IMR-90 (cell line): ENCODE data around the gene CACNA2D3. TPM values are rescaled to one million over a fixed set of nuclear protein-coding genes. Genes with fewer than 3 reads are reported as not detected.

Experiments
- ATAC-seq: fragments of 200-7000 bp; cut with Tn5 transposase; 2 replicates; pipeline ENCODE4 v1.9.1; 2020; ENCODE audit warnings: low read depth, mild to moderate bottlenecking, moderate library complexity
- BruUV-seq: library from RNA; stranded (reverse); fragments of 400-500 nt; replicated peaks from 2 replicates; lab custom pipeline; 2021; lab: Mats Ljungman, UMichigan
- CTCF ChIA-PET: fragments of 300-600 bp; formaldehyde crosslinking; extraction: SDS; loops from one replicate; lab custom pipeline; 2021; ENCODE audit warnings: antibody characterized with exemption; lab: Yijun Ruan, JAX
- POLR2A ChIA-PET: fragments of 300-600 bp; sonication (Branson Sonifier 250); formaldehyde crosslinking; loops from one replicate; lab custom pipeline; 2022; ENCODE audit warnings: antibody characterized with exemption; ENCODE audit not compliant: unreplicated experiment; lab: Charles Lee
- DNase-seq: peaks from one replicate; pipeline ENCODE4 v3.0.0; 2013
- H2AFZ ChIP-seq: replicated peaks from 2 replicates; pipeline ENCODE3; 2013; ENCODE audit warnings: low read length, mild to moderate bottlenecking; ENCODE audit not compliant: poor library complexity
- H2AK5ac ChIP-seq: 2 replicates; pipeline ENCODE4 v1.6.1; 2013; ENCODE audit warnings: low read depth, low read length, inconsistent platforms
- H2AK9ac ChIP-seq: replicated peaks from 2 replicates; pipeline ENCODE3; 2013; ENCODE audit warnings: mild to moderate bottlenecking, low read depth, low read length, moderate library complexity; ENCODE audit not compliant: poor library complexity
- H2BK120ac ChIP-seq: 2 replicates; pipeline ENCODE4 v1.6.1; 2013; ENCODE audit warnings: low read depth, low read length, inconsistent platforms
- H2BK15ac ChIP-seq: 3 replicates; pipeline ENCODE4 v1.6.1; 2013; ENCODE audit warnings: low read depth, low read length, inconsistent platforms
- H2BK20ac ChIP-seq: 2 replicates; pipeline ENCODE4 v1.6.1; 2013; ENCODE audit warnings: low read depth, mild to moderate bottlenecking, inconsistent platforms, low read length, moderate library complexity
- H2BK5ac ChIP-seq: 2 replicates; pipeline ENCODE4 v1.6.1; 2013; ENCODE audit warnings: mild to moderate bottlenecking, low read depth, low read length, inconsistent platforms; ENCODE audit not compliant: poor library complexity, severe bottlenecking
- H3K14ac ChIP-seq: replicated peaks from 2 replicates; pipeline ENCODE4 v1.6.1; 2013; ENCODE audit warnings: low read depth, low read length, inconsistent platforms
- H3K18ac ChIP-seq: 2 replicates; pipeline ENCODE4 v1.6.1; 2013; ENCODE audit warnings: low read depth, low read length, control low read depth
- H3K23ac ChIP-seq: 2 replicates; pipeline ENCODE4 v1.6.1; 2013; ENCODE audit warnings: low read depth, low read length, inconsistent platforms
- H3K27ac ChIP-seq: 2 replicates; pipeline ENCODE4 v1.5.1; 2013; ENCODE audit warnings: mild to moderate bottlenecking, control low read depth, low read length; ENCODE audit not compliant: insufficient read depth
- H3K27me3 ChIP-seq: 2 replicates; pipeline ENCODE4 v1.6.1; 2013; ENCODE audit warnings: low read length; ENCODE audit not compliant: control insufficient read depth, insufficient read depth
- H3K36me3 ChIP-seq: 2 replicates; pipeline ENCODE4 v1.6.1; 2013; ENCODE audit warnings: low read length, mixed read lengths; ENCODE audit not compliant: control insufficient read depth, insufficient read depth
- H3K4ac ChIP-seq: 2 replicates; pipeline ENCODE4 v1.6.1; 2013; ENCODE audit warnings: low read depth, low read length, inconsistent platforms
- H3K4me1 ChIP-seq: 2 replicates; pipeline ENCODE4 v1.6.1; 2013; ENCODE audit warnings: low read length, mixed read lengths; ENCODE audit not compliant: control insufficient read depth, insufficient read depth
- H3K4me2 ChIP-seq: 2 replicates; pipeline ENCODE4 v1.6.1; 2013; ENCODE audit warnings: low read depth, mild to moderate bottlenecking, control low read depth, low read length, moderate library complexity
- H3K4me3 ChIP-seq: 2 replicates; pipeline ENCODE4 v1.5.1; 2013; ENCODE audit warnings: low read depth, mild to moderate bottlenecking, control low read depth, low read length, moderate library complexity; ENCODE audit not compliant: insufficient read depth
- H3K56ac ChIP-seq: 2 replicates; pipeline ENCODE4 v1.6.1; 2013; ENCODE audit warnings: low read length, inconsistent platforms; ENCODE audit not compliant: insufficient read depth; ENCODE audit errors: extremely low read depth
- H3K79me1 ChIP-seq, 2 experiments: 2 replicates each; pipeline ENCODE4 v1.6.1; 2013; ENCODE audit warnings: low read length in 2 of 2, inconsistent platforms in 1 of 2, low read depth in 1 of 2
- H3K9ac ChIP-seq: 2 replicates; pipeline ENCODE4 v1.6.1; 2013; ENCODE audit warnings: low read depth, low read length, control low read depth
- H3K9me1 ChIP-seq: 2 replicates; pipeline ENCODE4 v1.6.1; 2013; ENCODE audit warnings: low read length, inconsistent platforms; ENCODE audit not compliant: insufficient read depth
- H3K9me3 ChIP-seq: 2 replicates; pipeline ENCODE4 v1.6.1; 2013; ENCODE audit warnings: low read length; ENCODE audit not compliant: control insufficient read depth, insufficient read depth
- H4K20me1 ChIP-seq: 2 replicates; pipeline ENCODE4 v1.6.1; 2013; ENCODE audit warnings: low read length, inconsistent platforms; ENCODE audit not compliant: insufficient read depth
- H4K5ac ChIP-seq: 2 replicates; pipeline ENCODE4 v1.6.1; 2013; ENCODE audit warnings: mild to moderate bottlenecking, low read depth, low read length, control low read depth
- H4K8ac ChIP-seq, 2 experiments: 2 replicates each; pipeline ENCODE4 v1.6.1; 2013; ENCODE audit warnings: low read depth in 2 of 2, low read length in 2 of 2, control low read depth in 1 of 2, inconsistent platforms in 1 of 2
- H4K91ac ChIP-seq: 2 replicates; pipeline ENCODE4 v1.6.1; 2013; ENCODE audit warnings: low read depth, low read length, inconsistent platforms; ENCODE audit not compliant: insufficient read depth
- BHLHE40 ChIP-seq: fragments of 150-350 bp; IDR thresholded peaks from 2 replicates; pipeline ENCODE4 v1.6.1; 2016; ENCODE audit warnings: mild to moderate bottlenecking, low read depth, low read length
- CEBPB ChIP-seq: IDR thresholded peaks from 2 replicates; pipeline ENCODE4 v1.6.1; 2012; ENCODE audit warnings: low read depth, low read length, improper control_type of control experiment
- CHD1 ChIP-seq: IDR thresholded peaks from 2 replicates; pipeline ENCODE4 v1.6.1; 2012; ENCODE audit warnings: low read depth, low read length, improper control_type of control experiment
- ELK1 ChIP-seq: fragments of 150-350 bp; IDR thresholded peaks from 2 replicates; pipeline ENCODE4 v1.6.1; 2016; ENCODE audit warnings: low read depth, mild to moderate bottlenecking, low read length, moderate library complexity, borderline replicate concordance
- FOS ChIP-seq: fragments of 150-350 bp; IDR thresholded peaks from 2 replicates; pipeline ENCODE4 v1.6.1; 2016; ENCODE audit warnings: low read depth, low read length
- MAFK ChIP-seq: IDR thresholded peaks from 2 replicates; pipeline ENCODE4 v1.6.1; 2012; ENCODE audit warnings: low read depth, low read length, improper control_type of control experiment
- MAZ ChIP-seq: IDR thresholded peaks from 2 replicates; pipeline ENCODE4 v1.6.1; 2012; ENCODE audit warnings: low read depth, mild to moderate bottlenecking, low read length, improper control_type of control experiment, moderate library complexity, borderline replicate concordance
- MXI1 ChIP-seq: IDR thresholded peaks from 2 replicates; pipeline ENCODE4 v1.6.1; 2012; ENCODE audit warnings: low read depth, mild to moderate bottlenecking, low read length, moderate library complexity, borderline replicate concordance
- NFE2L2 ChIP-seq: fragments of 150-350 bp; IDR thresholded peaks from 2 replicates; pipeline ENCODE4 v1.6.1; 2016; ENCODE audit warnings: low read depth, mild to moderate bottlenecking, low read length
- POLR2A ChIP-seq: IDR thresholded peaks from 2 replicates; pipeline ENCODE4 v1.6.1; 2012; ENCODE audit warnings: mild to moderate bottlenecking, low read depth, low read length
- RAD21 ChIP-seq: IDR thresholded peaks from 2 replicates; pipeline ENCODE4 v1.6.1; 2012; ENCODE audit warnings: low read length, improper control_type of control experiment
- RCOR1 ChIP-seq: IDR thresholded peaks from 2 replicates; pipeline ENCODE4 v1.6.1; 2012; ENCODE audit warnings: mild to moderate bottlenecking, low read length, improper control_type of control experiment; ENCODE audit not compliant: insufficient replicate concordance
- RFX5 ChIP-seq: IDR thresholded peaks from 2 replicates; pipeline ENCODE4 v1.8.0; 2012; ENCODE audit warnings: low read depth, mild to moderate bottlenecking, low read length, moderate library complexity
- SMC3 ChIP-seq: fragments of 150-350 bp; IDR thresholded peaks from 2 replicates; pipeline ENCODE4 v1.6.1; 2016; ENCODE audit warnings: low read depth, mild to moderate bottlenecking, antibody characterized with exemption, low read length, moderate library complexity
- USF2 ChIP-seq: fragments of 150-350 bp; IDR thresholded peaks from 2 replicates; pipeline ENCODE4 v1.6.1; 2017; ENCODE audit warnings: mild to moderate bottlenecking, antibody characterized with exemption, low read length, low read depth
- WGBS, 2 experiments: methylation state at CpG; one replicate each; pipeline versions ENCODE4 v1.1.5 to v1.1.7; 2013; ENCODE audit warnings: missing lambda C conversion rate in 2 of 2; ENCODE audit not compliant: insufficient read length in 1 of 2; ENCODE audit errors: extremely low coverage in 2 of 2; 5-methylcytosine and 5-hydroxymethylcytosine counted together
- dilution Hi-C: fragments of 300-500 bp; cut with HindIII; formaldehyde crosslinking; loops from one replicate; pipeline ENCODE4 v1.14.3; 2018; ENCODE audit warnings: low sequenced_read_pairs; ENCODE audit not compliant: unreplicated experiment
- in situ Hi-C: fragments of 300-500 bp; cut with MboI; formaldehyde crosslinking; loops from 3 replicates; pipeline ENCODE4 v1.14.3; 2019; ENCODE audit warnings: low sequenced_read_pairs, inconsistent platforms, mixed read lengths
- intact Hi-C: fragments of 100-400 bp; cut with micrococcal nuclease; formaldehyde crosslinking; loops from 2 replicates; pipeline ENCODE4 v1.10.0; 2022
- polyA plus RNA-seq, 3 experiments: library from polyadenylated mRNA; depleted of rRNA; stranded (reverse); fragments of >200 nt; gene quantifications; 2 replicates each; pipeline ENCODE4 v1.2.3, GENCODE V29; 2012; ENCODE audit warnings: low replicate concordance in 1 of 3
- total RNA-seq: library from RNA; depleted of rRNA; stranded (reverse); fragments of >200 nt; gene quantifications from 2 replicates; pipeline ENCODE4 v1.2.3, GENCODE V29; 2012
- TF ChIP-seq, protein P1 (sequence below): conservative IDR thresholded peaks from 2 replicates; pipeline ENCODE4 v1.5.1; 2012; ENCODE audit warnings: mild to moderate bottlenecking, low read depth, low read length, improper control_type of control experiment

Gene CACNA2D3
- total and polyA plus RNA-seq, 2 of the 4 experiments (the other 2 are of a cell fraction) = 0.36 to 0.41 TPM

DNA sequence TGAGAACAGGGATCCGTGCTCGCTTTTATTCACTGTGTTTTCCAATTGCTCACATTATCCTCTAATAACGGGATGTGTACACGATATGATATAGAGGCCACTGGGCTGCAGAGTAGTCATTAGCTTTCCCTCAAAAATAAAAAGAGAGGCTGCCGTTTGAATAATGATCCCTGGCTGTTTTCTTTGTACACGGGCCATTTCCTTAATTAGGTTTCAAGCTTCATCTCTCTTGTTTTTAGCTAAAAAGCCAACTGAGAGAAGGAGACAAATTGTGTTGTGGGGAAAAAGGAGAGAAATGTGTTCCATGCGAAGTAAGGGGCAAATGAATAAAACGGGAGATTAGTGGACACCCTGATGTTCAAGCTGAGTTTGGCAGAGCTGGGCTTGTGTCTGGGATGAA is 174.2 kb downstream of the CACNA2D3 start:
- intact Hi-C loops = no loop called here

More for the DNA sequence above, 174.2 kb downstream of the CACNA2D3 start:
- Histone ChIP-seq H3K18ac (no peak overlapping the region), H3K79me1 (no peaks in the 10 kb centered on the region), H3K23ac (no peak overlapping the region), H3K4ac (no peak overlapping the region), H3K27me3 (no peaks in the 10 kb centered on the region), H2AK9ac (no peak overlapping the region), H4K5ac (no peak overlapping the region), H3K9ac (no peak overlapping the region), H4K20me1 (no peaks in the 10 kb centered on the region), H3K4me1 (no peaks in the 10 kb centered on the region), H4K8ac (no peak overlapping the region), H3K14ac (no peak overlapping the region), H3K9me3 (peaks cover 14% of the 10 kb centered on the region), H3K36me3 (no peaks in the 10 kb centered on the region), H2BK15ac (no peak overlapping the region), H3K27ac (no peak overlapping the region), H4K91ac (no peak overlapping the region), H3K9me1 (no peaks in the 10 kb centered on the region), H2AFZ (no peak overlapping the region), H2BK20ac (no peak overlapping the region), H2BK120ac (no peak overlapping the region), H2AK5ac (no peak overlapping the region), H3K4me3 (no peak overlapping the region), H2BK5ac (no peak overlapping the region), H3K4me2 (no peak overlapping the region), H3K56ac (no peak overlapping the region)
- in situ Hi-C loops (no loop called here), dilution Hi-C loops (no loop called here)
- TF ChIP-seq USF2 (no peak), NFE2L2 (no peak), ELK1 (no peak), FOS (no peak), BHLHE40 (no peak), RFX5 (no peak), SMC3 (no peak), POLR2A (no peak), CEBPB (no peak), MAZ (no peak), MXI1 (no peak), RAD21 (no peak), CHD1 (no peak), RCOR1 (no peak), MAFK (no peak)
- TF ChIP-seq, protein P1, sequence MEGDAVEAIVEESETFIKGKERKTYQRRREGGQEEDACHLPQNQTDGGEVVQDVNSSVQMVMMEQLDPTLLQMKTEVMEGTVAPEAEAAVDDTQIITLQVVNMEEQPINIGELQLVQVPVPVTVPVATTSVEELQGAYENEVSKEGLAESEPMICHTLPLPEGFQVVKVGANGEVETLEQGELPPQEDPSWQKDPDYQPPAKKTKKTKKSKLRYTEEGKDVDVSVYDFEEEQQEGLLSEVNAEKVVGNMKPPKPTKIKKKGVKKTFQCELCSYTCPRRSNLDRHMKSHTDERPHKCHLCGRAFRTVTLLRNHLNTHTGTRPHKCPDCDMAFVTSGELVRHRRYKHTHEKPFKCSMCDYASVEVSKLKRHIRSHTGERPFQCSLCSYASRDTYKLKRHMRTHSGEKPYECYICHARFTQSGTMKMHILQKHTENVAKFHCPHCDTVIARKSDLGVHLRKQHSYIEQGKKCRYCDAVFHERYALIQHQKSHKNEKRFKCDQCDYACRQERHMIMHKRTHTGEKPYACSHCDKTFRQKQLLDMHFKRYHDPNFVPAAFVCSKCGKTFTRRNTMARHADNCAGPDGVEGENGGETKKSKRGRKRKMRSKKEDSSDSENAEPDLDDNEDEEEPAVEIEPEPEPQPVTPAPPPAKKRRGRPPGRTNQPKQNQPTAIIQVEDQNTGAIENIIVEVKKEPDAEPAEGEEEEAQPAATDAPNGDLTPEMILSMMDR = no peak
- POLR2A ChIA-PET = no interaction called here
- no CpG with 5 or more reads among the region's 8 CpGs for WGBS, 2 experiments
- DNase-seq (no peak), ATAC-seq (no peak)
- CTCF ChIA-PET = no interaction called here
- BruUV-seq = no TSS peak
